HG03354 (cell line): ENCODE measurements around the gene PAX8.

Experiments used
- ATAC-seq: cut with Tn5 transposase; IDR thresholded peaks from one replicate; pipeline ENCODE4 v1.9.1; 2021; ENCODE audit warnings: mild to moderate bottlenecking; ENCODE audit not compliant: unreplicated experiment, poor library complexity, severe bottlenecking

Gene PAX8

DNA sequence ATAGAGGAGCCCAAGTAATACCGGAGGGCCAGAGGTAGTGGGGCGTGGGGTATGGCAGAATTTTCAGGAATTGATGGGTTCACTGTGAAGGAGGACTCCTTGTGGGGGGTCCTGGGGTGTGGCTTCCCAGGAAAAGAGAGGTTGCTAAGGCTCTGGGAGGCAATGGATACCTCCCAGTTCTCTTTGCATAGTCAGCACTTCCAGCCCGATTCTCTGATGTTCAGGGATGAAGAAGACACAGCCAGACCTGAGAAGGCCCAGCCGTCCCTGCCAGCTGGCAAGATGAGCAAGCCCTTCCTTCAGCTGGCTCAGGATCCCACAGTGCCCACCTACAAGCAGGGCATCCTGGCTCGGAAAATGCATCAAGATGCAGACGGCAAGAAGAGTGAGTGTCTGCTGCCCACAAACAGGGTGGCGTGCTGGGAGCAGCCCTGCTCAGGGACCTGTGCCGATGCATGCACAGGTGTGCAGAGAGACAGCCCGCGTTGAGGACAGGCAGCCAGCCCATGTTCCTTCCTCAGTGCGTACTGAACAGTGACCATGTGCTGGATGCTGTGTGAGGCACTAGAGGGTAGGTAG, 82.7 kb downstream of the PAX8 start:
- ATAC-seq, result no peak

- no peak for ATAC-seq
Observed at GRCh38 chr2:113192459-113193100, 86.1 kb downstream of the PAX8 start.

GRCh38 chr2:113190871-113191270, 87.8 kb downstream of the PAX8 start:
- ATAC-seq, result no peak

DNA sequence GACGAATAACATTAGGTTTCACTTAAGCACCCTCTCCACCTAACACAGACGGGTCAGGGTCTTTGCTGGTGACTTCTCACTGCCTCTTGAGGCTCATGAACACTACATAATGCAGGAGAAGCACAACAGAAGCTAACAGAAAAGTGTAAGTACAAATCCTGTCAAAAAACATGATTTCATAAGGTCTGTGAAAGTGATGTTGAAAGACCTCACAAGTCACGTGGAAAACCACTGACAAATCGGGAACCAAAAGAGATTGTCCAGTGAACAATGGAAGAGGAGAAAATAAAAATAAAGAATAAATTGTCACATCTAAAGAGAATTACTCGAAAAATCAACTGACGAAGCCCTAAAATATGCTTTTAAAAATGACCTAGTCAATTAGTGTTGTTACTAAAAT, 91.0 kb downstream of the PAX8 start:
- no peak for ATAC-seq

- ATAC-seq, result no peak
Observed at GRCh38 chr2:113186433-113186796, 92.3 kb downstream of the PAX8 start.

- ATAC-seq, result no peak
Observed at GRCh38 chr2:113185664-113186432, 92.9 kb downstream of the PAX8 start.

DNA sequence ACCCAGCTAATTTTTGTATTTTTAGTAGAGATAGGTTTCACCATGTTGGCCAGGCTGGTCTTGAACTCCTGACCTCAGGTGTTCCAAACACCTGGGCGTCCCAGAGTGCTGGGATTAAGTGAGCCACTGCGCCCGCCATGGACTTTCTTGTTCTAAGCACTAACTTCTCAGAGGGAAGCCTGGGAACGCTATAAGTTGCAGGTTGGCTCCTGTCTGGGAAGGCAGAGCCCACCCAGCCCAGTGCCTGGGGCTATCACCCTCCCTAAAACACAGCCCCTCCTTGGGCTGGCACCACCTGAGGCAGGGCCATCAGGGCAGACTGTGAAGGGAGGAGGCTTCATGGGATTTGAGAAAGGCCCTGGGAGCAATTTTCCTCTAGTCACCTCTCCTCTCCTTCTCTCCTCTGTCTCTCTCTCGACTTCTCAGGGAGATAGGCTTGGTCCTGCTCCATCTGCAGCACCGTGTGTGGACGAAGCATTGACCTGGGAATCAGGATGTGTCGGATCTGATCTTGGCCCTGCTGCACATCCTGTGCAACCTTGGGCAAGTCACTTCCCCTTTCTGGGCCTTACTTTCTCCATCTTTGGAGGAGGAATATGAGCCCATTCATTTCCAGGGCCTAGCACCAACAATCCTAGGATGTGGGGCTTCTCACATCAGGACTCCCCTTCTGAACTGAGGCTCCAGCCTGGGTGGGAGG, 94.0 kb downstream of the PAX8 start:
- ATAC-seq, result no peak

GRCh38 chr2:113183703-113184102, 95.0 kb downstream of the PAX8 start:
- no peak for ATAC-seq

- ATAC-seq, result no peak
Observed at GRCh38 chr2:113183264-113183663, 95.5 kb downstream of the PAX8 start.

- ATAC-seq, result no peak
Observed at GRCh38 chr2:113182471-113183260, 96.1 kb downstream of the PAX8 start.

DNA sequence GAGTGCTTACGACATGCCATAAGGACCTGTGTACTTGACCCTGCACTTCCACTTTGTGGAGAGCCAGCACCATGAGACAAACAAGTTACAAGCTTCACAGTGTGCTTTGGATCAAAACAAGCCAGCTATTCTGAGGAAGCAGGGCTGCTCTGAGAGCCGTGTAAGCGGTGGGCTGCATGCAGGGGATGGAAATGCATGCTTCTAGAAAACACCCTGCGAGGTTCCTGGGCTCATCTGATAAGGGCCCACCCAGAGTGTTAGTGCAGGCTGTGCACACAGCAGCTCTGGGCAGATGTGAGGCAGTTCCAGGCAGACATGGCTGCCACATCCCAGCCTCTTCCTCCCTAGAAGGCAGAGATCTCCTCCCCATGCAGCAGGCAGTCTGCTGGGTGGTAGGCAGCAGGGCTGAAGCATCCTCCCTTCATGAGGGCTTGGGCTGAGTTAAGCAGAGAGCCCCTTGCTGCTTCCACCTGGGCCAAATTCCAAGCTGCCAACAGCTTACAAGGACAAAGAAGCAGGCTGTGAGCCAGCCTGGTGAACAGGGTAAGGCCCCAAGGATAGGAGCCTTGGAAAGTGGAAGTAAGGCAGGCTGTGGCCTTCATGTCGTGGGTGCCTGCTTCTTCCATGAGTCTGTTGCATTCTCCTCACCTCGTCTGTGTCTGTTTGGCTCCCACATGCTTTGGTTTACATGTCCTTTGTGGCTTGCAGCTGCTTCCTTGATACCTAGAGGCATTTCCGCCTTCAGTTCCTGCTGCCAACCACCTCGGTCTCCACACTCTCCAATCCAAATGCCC, 97.3 kb downstream of the PAX8 start:
- ATAC-seq, result no peak

DNA sequence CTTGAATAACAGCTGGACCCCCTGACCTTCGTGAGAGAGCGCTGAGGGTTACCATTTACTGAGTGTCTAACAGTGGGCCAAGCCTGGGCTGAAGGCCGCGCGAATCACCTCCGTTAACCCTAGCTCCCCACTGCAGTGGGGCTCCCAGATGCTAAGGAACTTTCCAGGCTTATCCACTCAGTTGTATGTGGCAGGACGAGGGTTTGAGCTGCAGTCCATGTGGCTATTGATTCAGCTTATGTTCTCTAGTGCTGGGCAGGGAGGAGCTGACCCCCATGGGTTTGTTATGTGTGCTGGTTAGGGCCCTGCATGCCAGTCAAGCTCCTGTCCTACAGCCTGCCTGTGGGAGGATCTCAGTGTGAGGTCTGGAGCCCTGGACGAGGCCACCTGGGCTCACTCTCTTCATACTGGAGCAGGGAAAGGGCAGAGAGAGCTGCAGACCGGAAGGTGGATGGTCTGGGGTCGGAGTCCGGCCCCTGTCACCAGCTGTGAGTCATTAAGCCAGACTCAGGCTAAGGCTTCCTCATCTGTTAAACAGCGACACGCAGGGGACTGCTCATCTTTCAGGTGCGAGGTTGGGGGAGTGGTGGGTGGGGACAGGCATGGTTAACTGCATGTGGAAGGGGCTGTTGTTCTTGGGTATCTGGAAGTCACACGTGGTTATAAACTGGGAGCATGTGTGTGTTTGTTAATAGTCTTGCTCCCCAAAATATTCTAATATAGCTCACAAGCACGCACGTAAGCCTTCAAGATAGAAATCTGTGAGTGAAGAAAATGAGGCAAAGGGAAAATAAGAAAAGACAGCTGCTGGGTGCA, 98.4 kb downstream of the PAX8 start:
- no peak for ATAC-seq

DNA sequence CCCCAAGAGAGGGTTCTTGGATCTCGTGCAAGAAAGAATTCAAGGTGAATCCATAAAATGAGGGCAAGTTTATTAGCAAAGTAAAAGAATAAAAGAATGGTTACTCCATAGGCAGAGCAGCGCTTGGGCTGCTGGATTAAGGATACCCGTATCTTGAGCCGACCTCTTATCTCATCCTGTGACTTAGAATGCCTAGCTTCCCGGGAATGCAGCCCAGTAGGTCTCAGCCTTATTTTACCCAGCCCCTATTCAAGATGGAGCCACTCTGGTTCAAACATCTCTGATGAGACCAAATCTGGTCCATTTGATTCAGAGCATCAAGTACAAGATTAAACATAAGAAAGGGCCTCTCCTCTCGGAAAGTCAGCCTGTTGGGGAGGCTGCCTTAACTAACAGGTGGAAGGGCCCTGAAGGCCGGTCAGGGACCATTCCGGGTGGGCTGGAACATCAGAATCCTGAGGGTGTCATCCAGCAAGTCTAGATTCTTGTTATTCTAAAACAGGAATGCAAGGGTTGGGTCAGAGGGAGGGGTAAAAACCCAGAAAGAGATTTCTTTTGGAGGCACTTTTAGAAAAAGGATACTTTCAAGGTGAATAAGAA, 99.2 kb downstream of the PAX8 start:
- no peak for ATAC-seq

DNA sequence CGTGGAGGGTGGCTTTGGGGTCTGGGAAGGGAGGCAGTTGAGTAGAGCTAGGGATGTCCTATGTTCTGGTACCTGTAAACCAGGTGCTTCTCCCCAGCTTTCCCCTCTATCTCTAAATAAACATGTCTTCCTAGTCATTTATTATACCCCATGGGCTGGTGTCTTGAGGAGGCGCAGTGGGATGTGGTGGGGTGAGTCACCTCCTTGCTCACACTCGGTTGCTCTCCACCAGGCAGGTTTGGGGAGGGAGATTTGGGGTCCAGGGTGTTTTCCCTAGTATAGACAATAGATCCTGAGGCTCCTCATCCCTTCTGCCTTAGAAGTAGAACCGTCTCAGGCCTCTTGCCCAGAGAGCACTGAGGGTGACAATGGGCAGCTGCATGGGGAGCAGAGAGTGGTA, 99.8 kb downstream of the PAX8 start:
- no peak for ATAC-seq

DNA sequence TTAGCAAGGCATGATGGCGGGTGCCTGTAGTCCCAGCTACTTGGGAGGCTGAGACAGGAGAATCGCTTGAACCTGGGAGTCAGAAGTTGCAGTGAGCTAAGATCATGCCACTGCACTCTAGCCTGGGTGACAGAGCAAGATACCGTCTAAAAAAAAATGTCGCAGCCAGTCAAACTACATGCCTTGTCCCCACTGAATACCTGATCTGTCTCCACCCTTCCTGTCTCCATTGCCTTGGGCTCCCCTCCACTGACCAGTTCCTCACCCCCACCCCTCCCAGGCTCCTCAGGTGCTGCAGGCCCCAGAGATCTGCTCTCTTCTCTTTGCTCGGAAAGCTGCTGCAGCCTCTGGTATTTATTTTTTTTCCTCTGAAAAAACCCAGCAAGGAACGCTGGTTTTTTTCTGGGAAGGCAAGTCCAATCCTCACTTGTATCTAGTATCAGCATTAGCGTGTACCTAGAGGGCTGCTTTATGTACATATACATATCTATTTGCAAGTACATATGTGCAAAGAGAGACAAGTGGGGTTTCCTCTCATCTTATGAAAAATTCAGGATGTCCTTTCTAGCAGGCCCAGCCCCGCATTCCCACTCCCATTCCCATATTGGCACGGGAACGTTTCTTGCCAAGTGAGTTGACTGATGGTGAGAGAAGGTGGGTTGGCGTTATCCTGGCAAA, 100.5 kb downstream of the PAX8 start:
- ATAC-seq, result no peak

GRCh38 chr2:113176696-113177355, 101.9 kb downstream of the PAX8 start:
- no peak for ATAC-seq
